ENCODE results near the gene SLC7A6.
A peak's percentile ranks its signal among the peaks of the same experiment; 100 is the strongest.

SLC7A6 gene

DNA sequence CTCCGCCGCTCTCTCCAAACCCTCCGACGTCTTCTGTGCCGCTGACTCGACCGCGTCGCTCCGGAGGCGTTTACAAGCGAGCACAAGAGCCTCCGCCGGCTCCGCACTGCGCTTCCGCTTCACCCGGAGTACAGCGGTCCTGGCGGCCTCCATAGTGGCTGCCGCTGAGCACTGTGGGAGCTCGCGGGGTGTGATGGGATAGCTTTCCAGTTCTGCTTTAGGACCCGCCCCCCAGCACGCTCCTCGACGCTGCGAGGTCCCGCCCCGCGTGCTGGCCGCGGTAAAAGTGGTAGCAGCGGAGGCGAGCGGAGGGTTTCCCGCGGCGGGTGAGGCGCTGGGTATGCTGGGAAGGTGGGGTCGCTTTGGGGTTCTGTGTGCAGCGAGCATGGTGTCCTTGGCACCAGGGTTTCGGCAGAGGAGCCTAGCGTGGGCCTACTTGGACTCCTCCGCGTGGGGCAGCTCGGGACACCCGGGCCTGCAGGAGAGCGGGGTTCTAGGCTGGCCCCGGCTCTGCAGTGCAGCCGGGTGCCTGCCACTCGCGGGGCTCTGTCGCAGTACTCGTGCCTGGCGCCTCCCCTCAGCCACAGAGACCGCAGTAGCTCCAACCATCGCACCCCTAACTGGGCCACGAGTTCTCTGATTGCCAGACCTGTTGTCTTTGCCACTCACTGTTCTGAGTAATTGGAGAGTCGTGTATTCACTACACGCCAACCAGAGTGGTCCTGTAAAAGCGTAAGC, 46.6 kb downstream of the SLC7A6 start, which contains the start of the genes PRMT7 and SLC7A6OS:
Gene PRMT7, plus strand, starts transcription at position 246 of the 738 bp plus-strand sequence. CDS start 4,961 bp downstream, outside the sequence.
Gene SLC7A6OS, minus strand, starts transcription at position 173 of the 738 bp plus-strand sequence. Its CDS starts 20 bp downstream, at position 153.
- peak; percentile 91 for DNase-seq

DNA sequence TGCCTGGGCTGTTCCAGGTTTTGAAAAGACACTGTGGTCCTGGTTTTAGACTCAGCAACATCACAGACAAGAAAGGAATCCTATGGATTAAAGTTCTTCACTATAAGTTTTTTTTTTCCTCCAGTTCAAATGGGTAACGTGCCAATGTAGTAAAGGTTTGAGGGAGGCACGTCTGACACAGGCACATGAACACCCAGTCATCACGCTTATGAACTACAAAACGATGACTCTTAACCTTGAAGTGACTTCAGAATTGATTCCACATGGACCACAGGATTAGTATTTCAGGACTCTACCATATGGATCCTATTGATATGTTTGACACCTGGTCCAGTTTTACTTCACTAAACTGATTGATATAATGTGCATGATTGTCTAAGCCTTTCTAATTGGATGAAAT, 48.8 kb downstream of the SLC7A6 start:
- DNase-seq: no peak

- DNase-seq: no peak
Observed at GRCh38 chr16:68319185-68319908, 55.0 kb downstream of the SLC7A6 start.

- DNase-seq: no peak
Observed at GRCh38 chr16:68324336-68324735, 60.0 kb downstream of the SLC7A6 start.

- no peak for DNase-seq
Observed at GRCh38 chr16:68324780-68325357, 60.5 kb downstream of the SLC7A6 start.

DNA sequence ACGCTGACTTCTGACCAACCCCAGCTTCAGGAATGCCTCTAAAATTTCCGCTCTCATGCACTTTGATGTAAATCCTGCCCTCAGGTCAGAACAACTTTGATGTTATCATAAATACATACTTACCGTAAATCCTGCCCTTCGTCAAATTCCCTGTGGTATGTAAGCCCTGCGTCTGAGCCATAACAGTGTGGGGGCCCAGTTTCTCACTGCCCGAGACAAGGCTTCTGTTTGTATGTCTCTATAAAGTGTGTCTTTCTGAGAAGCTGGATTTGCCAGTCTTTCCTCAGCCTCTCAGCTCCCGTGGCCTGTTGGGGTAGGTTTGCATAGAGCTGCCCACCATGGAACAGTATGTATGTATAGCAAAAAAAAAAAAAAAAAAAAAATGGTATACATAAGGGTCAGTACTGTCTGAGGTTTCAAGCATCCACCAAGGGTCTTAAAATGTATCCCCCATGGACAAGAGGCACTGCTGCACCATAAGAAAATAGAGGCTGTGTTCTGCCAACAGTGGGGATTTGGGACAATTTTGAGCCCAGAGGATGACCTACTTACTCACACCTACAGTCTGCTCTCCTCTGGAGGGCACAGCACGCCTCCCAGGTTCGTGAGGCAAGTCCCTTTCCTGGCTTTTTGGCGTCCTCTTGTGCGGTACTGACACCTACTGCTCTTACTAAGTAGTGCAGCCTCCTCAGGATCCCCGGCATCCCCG, 64.0 kb downstream of the SLC7A6 start:
- DNase-seq: peak; percentile 60

DNA sequence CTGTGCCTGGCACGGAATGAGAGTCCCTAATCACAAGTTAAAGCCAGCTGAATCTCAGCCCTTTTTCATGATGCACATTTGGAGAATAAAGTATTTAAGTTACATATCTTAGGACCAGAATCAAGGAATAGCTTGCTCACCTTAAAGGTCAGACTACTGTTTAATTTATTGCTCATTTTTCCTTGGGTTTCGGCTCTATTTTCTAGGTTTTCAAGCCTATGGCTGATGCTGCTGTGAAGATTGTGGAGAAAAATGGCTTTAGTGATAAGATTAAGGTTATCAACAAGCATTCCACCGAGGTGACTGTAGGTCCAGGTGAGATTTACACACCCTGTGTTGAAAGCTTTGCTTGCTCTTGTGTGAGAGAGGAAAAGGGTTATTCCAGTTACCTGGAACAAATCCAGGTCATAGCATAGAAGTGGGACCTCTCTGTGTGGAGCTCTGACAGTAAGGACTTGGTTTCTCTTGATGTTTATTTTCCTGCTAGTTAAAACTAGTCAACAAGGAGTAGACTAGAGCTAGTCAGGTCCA, 64.6 kb downstream of the SLC7A6 start:
- no peak for DNase-seq

- no peak for DNase-seq
Observed at GRCh38 chr16:68331879-68332410, 67.6 kb downstream of the SLC7A6 start.

DNA sequence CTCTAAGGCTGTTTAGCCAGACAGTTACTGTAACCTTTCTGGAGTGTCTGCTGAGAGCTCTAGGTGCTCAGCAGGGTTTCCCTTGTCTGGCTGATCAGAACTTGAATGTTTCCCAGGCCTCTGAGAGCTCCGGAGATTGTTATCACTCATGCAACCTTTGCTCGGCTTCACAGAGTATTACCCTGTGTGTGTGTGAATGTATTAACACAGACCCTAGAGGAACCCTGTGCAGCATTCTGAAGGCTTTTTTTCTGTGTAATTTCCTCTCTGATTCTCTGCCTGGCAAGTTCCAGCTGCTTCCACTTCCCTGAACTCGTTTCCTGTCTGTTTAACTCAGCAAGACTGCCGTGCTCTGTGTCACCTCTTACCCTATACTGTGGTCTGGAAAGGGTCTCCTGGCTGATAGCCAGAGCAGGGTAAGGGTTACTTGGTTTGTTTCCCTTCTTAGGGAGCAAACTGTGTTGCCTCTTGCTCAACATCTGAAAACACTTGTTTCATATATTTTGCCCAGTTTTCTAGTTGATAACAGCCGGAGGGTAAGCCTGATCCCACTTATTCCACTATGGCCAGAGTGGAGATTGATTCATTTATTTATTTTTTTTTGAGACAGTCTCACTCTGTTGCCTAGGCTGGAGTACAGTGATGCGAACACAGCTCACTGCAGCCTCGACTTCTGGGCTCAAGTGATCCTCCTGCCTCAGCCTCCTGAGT, 68.2 kb downstream of the SLC7A6 start:
- peak; percentile 98 for DNase-seq

- DNase-seq: no peak
Observed at GRCh38 chr16:68335175-68335574, 70.8 kb downstream of the SLC7A6 start.

DNA sequence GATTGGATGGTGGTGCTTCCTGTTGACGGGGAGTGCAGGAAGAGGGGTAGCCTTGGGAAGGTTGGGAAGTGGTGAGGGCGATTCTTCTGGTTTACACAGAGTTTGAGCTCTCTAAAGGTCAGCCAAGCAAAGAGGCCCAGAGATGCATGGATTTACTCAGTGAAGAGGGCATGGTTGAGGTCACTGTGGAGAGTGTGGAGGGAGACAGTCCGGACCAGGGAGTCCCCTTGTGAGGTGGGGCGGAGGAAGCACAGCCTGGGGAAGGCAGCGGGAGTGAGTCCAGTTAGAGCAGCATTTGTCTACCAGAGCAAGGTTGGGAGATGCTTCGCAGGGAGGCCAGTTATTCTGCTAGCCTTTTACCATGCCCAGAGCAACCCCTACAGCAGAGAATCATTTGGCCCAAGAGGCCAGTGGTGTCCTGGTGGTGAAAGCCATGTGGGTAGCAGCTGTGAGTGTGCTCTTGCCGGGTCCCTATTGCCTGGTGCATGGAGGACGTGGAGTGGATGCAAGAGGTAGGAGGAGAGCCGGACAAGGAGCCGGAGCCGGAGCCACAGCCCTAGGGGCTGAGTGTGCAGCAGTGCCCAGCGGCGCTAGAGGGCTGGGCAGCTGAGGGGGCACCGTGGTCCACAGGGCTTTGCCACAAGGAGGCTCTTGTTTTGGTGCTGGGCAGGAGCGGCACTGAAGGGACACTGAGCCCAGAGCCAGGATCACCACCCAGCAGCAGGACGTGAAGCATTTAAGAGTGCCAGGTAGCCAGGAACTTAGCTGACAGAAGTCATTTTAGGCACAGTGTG, 74.2 kb downstream of the SLC7A6 start:
- no peak for DNase-seq

DNA sequence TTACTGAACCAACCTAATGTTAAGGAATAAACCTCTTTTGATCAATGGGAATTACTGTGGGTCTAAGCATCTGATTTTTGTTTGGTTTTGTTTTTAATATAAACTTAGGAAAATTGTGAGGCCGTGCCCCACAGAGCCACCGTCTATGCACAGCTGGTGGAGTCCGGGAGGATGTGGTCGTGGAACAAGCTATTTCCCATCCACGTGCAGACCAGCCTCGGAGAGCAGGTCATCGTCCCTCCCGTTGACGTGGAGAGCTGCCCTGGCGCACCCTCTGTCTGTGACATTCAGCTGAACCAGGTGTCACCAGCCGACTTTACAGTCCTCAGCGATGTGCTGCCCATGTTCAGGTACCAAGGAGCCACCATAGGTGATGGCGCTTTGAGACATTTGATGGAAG, 74.9 kb downstream of the SLC7A6 start:
- DNase-seq: no peak

DNA sequence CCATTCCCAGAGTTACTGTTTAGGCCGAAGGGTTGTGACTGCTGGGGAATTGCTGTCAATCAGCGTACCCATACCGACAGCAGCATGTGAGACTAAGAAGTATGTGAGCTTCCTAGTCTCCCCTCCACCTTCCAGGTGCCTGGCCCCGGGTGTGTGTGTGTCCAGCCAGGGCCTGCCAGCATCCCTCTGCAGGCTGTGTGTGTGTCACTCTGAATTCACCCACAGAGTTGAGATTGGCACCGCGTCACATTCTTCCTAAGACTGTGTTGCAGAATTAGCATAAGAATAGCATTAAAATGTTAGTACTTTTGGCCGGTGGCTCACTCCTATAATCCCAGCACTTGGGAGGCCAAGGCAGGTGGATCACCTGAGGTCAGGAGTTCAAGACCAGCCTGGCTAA, 78.3 kb downstream of the SLC7A6 start:
- no peak for DNase-seq

DNA sequence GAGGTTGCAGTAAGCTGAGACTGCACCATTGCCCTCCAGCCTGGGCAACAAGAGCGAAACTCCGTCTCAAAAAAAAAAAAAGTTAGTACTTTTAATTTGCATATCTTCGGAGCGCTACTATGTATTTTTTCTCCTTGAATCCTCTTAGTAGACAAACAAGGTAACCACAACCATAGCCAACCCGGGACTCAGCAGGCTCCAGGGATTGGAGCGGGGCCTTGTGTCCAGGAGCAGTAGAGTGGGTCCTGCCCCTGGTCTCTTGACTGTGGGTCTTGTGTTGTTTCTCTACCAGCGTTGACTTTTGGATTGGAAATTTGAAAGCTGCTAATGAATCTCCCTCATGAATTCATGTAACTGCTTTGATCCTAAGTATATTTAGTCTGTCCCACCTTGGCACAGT, 78.8 kb downstream of the SLC7A6 start:
- DNase-seq: no peak

- no peak for DNase-seq
Observed at GRCh38 chr16:68344252-68344651, 79.9 kb downstream of the SLC7A6 start.

DNA sequence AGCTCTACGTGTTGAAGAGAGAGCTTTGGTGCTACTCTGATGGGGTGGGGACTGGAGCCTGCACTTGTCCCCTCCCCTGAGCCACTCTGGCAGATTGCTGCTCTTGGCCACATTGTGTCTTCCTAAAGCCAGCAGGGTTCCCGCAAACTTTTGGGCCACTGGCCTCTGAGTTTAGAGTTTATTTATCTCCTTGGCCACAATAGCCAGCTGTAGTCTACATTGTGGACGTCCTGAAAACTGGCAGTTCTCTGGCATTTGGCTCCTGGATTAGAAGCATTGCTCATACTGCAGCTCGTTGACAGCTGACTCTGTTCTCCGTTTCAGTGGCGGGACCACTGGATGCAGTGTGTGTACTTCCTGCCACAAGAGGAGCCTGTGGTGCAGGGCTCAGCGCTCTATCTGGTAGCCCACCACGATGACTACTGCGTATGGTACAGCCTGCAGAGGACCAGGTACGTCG, 81.1 kb downstream of the SLC7A6 start:
- DNase-seq: no peak

- no peak for DNase-seq
Observed at GRCh38 chr16:68345958-68346635, 81.8 kb downstream of the SLC7A6 start.

- DNase-seq: no peak
Observed at GRCh38 chr16:68346892-68347480, 82.7 kb downstream of the SLC7A6 start.

DNA sequence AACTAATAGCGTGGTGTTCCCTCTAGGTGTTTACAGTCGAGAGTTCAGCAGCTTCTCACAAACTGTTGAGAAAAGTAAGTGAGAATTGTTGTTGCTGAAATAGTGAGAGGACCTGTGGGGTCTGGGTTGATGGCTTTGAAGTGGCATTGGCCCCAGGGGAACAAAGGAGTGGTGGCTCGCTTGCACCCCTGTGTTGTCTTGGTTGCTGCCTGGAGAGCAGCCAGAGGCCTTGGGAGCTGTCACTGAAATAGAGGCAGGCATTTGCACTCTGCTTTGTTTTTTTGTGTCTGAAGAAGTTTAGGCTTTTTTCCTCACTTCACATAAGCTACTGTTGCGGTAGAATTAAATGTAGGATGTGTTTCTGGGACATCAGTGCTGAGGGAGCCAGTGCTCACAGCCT, 83.3 kb downstream of the SLC7A6 start:
- DNase-seq: no peak

All from MV-4-11 (cell line).